Astrocyte (in vitro differentiated cells and primary cell): Measurements from ENCODE around the gene TPPP2.

ENCODE experiments used
- EZH2 ChIP-seq: IDR thresholded peaks from 2 replicates; pipeline ENCODE4 v1.6.1; 2012; ENCODE audit warnings: mild to moderate bottlenecking, low read length, inconsistent platforms; ENCODE audit not compliant: insufficient read depth
- TF ChIP-seq, protein P1 (sequence below): IDR thresholded peaks from 2 replicates; pipeline ENCODE4 v1.5.1; 2011; ENCODE audit warnings: low read depth, mild to moderate bottlenecking, inconsistent platforms, low read length, moderate library complexity; ENCODE audit not compliant: insufficient read depth

GRCh38 chr14:21053184-21054122 is 23.4 kb downstream of the TPPP2 start:
- TF ChIP-seq, protein P1, sequence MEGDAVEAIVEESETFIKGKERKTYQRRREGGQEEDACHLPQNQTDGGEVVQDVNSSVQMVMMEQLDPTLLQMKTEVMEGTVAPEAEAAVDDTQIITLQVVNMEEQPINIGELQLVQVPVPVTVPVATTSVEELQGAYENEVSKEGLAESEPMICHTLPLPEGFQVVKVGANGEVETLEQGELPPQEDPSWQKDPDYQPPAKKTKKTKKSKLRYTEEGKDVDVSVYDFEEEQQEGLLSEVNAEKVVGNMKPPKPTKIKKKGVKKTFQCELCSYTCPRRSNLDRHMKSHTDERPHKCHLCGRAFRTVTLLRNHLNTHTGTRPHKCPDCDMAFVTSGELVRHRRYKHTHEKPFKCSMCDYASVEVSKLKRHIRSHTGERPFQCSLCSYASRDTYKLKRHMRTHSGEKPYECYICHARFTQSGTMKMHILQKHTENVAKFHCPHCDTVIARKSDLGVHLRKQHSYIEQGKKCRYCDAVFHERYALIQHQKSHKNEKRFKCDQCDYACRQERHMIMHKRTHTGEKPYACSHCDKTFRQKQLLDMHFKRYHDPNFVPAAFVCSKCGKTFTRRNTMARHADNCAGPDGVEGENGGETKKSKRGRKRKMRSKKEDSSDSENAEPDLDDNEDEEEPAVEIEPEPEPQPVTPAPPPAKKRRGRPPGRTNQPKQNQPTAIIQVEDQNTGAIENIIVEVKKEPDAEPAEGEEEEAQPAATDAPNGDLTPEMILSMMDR, result no peak
- no peak for TF ChIP-seq EZH2
